Eye (tissue), 1 donor: ENCODE results near the gene RAB40AL.

ENCODE experiments used
- DNase-seq: peaks from one replicate; pipeline ENCODE4 v3.0.0-alpha.2; 2015

Gene RAB40AL

GRCh38 chrX:102983205-102983604 lies 46.1 kb downstream of the RAB40AL start:
- no peak for DNase-seq

- DNase-seq = no peak
Measured at GRCh38 chrX:102985192-102985591, 48.1 kb downstream of the RAB40AL start.
